Activated CD8-positive, alpha-beta memory T cell treated with anti-CD3 and anti-CD28 coated beads for 4 hours (primary cell): ENCODE data around the gene RIMKLB.
"Not testable (repeated sequence)": the region's sequence is repeated elsewhere in the genome, so short reads cannot be mapped to it uniquely, and the experiment has no call there.

Experiments
- DNase-seq, 2 donors: peaks; one replicate each; pipeline ENCODE4 v3.0.0-alpha.2; 2020; ENCODE audit warnings: low read depth in 2 of 2

The RIMKLB gene

GRCh38 chr12:8692573-8692972 lies 5.2 kb upstream of the RIMKLB start:
- no peak for DNase-seq

DNA sequence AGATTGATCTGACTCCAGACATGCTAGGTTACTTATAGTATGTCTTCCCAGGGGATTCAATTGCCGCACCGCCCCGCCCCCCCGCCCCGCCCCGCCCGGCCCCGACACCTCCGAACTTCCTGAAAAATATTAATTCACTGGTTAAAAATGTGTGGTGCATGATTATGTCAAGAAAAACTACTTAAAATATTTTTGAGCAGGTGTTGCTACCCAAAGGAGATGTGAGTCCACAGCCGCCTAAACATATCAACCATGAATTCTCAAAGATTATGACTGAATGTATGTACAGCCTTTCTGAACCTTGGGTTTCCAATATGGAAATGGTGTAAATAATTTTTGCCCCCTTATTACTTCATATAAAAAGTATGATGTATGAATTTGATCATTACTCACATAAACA lies 2.7 kb upstream of the RIMKLB start:
- DNase-seq: no peak

DNA sequence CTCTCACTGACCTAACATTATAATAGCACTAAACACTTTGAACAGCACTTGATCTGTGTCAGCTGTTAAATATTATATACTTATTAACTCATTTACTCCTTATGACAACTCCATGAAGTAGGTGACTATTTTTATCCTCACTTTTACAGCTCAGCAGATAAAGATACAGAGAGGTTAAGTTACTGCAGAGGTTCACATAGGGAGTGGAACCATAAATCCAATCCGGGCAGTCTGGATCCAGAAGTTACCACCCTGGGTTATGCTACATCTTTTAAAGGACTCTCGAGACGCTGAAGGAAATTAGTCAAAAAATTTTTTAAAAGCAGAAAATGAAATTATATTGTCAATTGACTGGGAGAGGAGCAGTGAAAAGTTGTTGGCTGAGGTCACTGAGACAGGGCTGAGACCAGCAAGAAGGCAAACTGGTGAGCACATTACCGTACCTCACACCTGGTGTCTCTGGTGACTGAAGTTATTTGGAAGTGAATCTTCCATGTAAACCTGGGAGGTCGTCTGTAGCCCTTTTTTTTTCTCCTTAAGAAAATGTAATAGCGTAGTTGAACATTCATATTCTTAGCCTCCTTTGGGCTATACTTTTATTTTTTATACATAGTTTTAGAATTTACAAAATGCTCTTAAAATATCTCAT lies 1.2 kb upstream of the RIMKLB start:
- DNase-seq: no peak

DNA sequence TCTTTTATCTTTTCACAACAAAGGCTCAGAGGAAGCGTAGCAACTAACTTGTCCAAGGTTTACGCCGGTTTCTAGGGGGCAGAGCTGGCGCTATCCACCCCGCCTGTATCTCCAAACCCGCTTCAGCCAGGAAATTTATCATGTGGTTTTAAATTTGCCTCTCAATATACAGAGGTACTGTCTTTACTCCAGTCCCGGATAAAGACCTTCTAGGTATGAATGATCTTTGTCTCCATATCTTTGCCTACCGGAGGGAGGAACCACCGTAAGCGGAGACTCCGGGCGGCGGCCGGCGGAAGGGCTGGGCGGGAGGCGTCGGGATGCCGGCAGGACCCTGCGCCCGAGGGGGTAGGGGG lies 693 bp upstream of the RIMKLB start:
- DNase-seq: no peak

DNA sequence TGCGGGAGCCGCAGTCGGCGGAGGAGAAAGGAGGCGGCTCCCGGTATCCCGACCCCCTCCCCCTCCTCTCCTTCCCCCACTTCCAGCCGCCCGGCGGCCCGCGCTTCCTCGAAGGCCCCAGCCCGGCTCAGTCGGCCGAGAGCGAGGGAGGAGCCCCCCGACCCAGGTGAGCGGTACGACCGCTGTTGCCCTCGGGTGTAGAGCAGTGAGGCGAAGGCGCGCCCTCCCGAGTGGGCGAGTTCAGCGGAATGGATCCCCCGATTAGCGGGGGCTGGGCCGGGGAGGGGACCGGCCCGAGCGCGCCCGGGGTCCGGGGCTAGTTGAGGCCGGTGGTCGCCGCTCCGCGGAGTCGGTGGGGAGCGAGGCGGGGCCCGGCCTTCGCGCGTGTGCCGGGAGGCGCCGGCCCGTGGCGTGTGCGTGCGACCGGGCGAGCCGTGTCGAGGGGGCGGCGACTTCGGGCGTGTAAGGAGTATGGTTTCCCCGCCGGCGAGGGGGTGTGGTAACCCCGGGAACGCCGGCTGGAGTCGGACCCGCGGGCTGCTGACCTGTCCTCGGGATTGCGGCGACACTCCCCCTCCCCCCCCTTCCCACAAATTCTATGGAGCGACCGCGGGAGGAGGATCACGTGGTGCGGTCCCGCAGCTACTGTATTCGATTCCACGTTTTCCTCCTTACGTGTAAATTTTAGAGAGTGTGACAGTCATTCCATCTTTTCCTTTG lies 501 bp downstream of the RIMKLB start:
- peak in 1 of 2 donors; percentile 5 for DNase-seq

GRCh38 chr12:8698879-8699278 lies 1.1 kb downstream of the RIMKLB start:
- no peak for DNase-seq

GRCh38 chr12:8699714-8700113 lies 1.9 kb downstream of the RIMKLB start:
- no peak for DNase-seq

GRCh38 chr12:8701046-8701660 lies 3.4 kb downstream of the RIMKLB start:
- no peak for DNase-seq

DNA sequence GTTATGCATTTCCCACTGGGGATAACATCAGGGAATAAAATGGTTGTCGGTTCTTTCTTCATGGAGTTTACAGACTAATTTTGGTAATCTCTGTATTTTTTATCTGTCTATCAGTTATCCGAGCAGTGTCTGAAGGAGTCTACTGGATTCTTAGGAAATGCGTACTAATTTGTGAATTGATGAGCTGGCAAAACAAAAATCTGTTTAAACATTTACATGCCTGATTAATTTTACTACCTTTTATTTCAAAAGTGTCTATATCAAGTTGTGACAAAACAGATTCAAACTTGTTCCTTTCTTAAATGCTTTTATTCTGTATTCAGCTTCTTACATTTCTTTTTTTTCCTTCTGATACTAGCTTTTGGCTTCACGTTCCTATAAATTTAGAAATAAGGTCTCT lies 4.4 kb downstream of the RIMKLB start:
- DNase-seq: no peak

DNA sequence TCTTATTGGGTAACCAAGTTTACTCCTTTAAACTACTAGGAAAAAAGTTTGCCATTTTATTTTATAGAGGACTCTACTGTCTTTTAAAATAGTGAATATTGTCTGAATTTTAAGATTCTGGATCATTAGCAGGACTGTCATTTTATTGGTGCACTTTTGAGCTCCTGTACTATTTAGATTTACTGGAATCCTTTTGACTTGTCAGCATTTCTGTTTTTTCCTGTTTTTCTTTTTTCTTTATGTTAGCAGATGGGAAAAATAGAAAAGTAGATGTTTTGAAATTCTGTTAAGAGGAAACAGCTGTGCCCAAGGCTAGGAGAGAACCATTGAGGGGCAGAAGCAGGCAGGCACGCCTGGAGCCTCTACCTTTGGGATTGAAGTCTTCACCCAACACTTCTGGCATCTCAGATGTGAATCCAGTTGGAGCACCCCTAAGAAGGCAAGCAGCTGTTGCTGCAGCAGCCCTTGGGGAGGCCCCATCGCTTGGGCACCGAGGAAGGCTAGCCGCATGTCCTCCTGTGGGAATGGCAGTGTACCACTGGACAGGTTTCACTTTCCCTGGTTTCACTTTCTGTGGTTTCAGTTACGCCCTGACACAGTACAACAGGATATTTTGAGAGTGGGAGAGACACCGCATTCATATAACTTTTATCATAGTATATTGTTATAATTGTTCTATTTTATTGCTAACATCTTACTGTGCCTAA lies 11.5 kb downstream of the RIMKLB start:
- no peak for DNase-seq

GRCh38 chr12:8712572-8712971 lies 14.8 kb downstream of the RIMKLB start:
- no peak for DNase-seq

GRCh38 chr12:8722286-8722800 lies 24.6 kb downstream of the RIMKLB start:
- DNase-seq: no peak

GRCh38 chr12:8734873-8735381 lies 37.1 kb downstream of the RIMKLB start:
- DNase-seq: no peak

- DNase-seq: no peak
Measured at GRCh38 chr12:8742501-8742900, 44.7 kb downstream of the RIMKLB start.

DNA sequence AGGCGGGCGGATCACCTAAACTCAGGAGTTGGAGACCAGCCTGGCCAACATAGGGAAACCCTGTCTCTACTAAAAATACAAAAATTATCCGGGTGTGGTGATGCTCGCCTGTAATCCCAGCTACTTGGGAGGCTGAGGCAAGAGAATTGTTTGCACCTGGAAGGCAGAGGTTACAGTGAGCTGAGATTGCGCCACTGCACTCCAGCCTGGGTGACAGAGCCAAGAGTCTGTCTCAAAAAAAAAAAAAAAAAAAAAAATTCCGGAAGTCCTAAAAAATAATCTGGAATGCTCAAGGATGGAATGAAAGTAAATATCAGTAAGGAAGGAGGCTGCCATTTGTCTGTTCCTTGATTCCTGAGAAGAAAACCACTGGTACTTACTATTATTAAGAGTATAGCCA lies 45.3 kb downstream of the RIMKLB start:
- not testable (repeated sequence) for DNase-seq

- not testable (repeated sequence) for DNase-seq
Measured at GRCh38 chr12:8745631-8746030, 47.8 kb downstream of the RIMKLB start.

- DNase-seq: no peak
Measured at GRCh38 chr12:8746046-8746445, 48.3 kb downstream of the RIMKLB start.

GRCh38 chr12:8760076-8760475 lies 62.3 kb downstream of the RIMKLB start:
- DNase-seq: not testable (repeated sequence)

DNA sequence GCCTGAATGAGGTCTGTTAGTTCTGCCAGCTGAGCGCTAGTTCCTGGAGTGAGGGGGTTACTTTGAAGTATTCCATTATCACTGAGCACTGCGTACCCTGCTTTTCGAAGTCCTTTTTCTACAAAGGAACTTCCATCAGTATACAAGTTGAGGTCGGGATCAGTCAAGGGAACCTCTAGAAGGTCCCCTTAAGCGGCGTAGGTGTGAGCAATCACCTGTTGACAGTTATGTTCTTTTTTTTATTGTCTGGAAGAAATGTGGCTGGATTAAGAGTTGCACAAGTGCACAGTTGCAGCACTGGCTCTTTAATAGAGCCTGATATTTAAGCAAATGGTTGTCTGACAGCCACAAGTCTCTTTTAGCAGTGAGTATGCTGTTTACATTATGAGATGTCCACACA lies 64.9 kb downstream of the RIMKLB start:
- DNase-seq: not testable (repeated sequence)

GRCh38 chr12:8766121-8766520 lies 68.3 kb downstream of the RIMKLB start:
- not testable (repeated sequence) for DNase-seq

DNA sequence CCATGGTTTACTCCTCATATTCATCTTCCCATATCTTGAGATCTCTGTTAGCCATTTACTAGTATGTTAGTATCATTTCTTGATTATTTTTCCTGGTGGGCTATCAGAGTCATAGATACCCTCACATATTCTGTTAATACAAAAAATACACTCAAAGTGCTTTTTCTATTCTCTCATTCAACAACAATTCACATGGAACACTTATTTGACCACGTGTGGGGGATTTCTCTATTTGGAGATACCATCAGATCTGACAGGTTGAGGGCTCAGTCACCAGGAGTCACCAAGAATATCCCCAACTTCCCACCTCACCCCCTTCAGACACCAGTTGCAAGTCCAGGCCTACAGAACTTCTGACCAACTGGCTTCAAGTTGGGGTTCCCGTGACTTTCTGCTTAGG lies 72.7 kb downstream of the RIMKLB start:
- no peak for DNase-seq

DNA sequence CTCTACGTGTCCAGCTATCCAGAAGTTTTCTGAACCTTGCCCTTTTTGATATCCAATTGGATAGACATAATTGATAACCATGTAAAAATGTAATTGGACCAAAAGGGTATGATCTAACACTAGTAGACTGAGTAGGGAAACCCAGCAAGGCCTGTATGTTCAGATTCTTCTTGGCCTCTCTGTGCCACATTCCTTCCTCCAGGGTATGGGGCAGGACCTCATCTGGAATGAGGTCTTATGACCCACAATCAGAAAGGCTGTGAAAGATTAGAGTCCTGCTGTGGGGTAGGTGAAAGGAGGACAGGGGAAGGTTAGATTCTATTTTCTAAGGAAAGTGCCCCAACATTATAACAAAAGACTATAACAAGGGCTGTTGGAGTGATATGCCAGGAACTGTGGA lies 73.3 kb downstream of the RIMKLB start:
- no peak for DNase-seq
